ENCODE results near the gene PIP5K1A. TPM values are rescaled to one million over a fixed set of nuclear protein-coding genes. Genes with fewer than 3 reads are reported as not detected.
"Not testable (repeated sequence)": the region's sequence is repeated elsewhere in the genome, so short reads cannot be mapped to it uniquely, and the experiment has no call there.

The PIP5K1A gene
- 64.4 TPM for polyA plus RNA-seq (2012; ENCODE audit: insufficient read depth, insufficient read length)

DNA sequence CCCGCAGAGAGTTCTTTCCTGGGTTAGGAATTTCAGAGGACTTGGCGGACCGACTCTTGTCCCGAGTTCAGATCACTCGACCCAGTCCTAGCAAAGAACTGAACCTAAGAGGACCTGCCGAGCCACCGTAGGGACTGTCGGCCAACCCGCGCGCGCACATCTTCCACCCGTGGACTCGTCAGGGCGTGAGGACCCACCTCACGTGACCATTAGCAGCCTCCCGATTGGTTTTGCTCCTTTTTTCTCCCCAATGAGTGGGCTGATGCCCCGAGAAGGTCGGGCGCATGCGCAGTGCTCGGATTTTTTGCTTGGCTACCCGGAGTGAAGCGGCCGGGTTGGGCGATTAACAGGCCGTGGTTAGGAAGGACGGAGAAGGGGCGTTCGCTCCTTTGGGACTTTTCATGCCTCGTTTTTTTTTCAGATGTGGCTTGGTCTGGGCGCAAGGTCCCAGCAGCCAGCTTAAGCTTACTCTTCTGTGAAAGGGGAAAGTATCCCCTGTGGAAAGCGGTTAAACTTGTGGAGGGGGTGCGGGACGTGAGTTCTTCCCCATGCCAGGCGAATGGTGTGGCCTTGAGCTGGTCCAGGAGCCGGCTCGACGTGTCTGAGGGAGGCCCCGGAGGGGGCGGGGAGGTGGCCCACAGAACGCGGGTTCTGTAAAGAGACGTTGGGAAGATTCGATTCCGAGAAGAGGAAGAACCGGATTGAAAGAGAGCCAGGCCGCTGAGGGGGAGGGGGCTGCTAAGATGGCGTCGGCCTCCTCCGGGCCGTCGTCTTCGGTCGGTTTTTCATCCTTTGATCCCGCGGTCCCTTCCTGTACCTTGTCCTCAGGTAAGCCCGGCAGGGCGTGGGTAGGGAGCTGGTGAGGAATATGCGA lies at the start of gene PIP5K1A:
Gene PIP5K1A, plus strand, starts transcription at position 299 of the 874 bp plus-strand sequence. Its CDS starts 445 bp downstream, at position 744.
- DNase-seq (ENCODE audit: low read depth, low spot score), result peak; percentile 98
- H3K4me3 ChIP-seq (ENCODE audit: low read length), result peak within 1 kb of the TSS; percentile 83

DNA sequence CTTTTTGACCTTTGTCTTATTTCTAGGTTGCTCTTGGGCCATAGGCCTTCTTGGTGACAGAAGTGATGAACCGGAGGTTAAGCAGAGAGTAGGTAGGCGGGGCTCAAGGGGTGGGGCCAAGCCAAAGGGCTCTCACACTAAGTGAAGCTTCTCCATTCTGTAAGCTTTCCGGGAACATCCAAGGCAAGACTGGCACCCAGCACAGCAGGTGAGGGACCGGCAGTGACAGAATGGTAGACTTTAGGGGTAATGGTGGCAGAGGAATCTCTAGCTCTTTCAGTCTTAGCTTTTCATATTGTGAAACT lies 41.9 kb upstream of the PIP5K1A start, which contains the start of gene TNFAIP8L2:
Gene TNFAIP8L2, plus strand, starts transcription at position 135 of the 305 bp plus-strand sequence. CDS start 2,049 bp downstream, outside the sequence.
- peak within 1 kb of the TSS; percentile 40 for H3K4me3 ChIP-seq (ENCODE audit: low read length)
- DNase-seq (ENCODE audit: low read depth, low spot score), result peak; percentile 41

GRCh38 chr1:151157067-151157531 lies 41.3 kb upstream of the PIP5K1A start:
- peak; percentile 81 for DNase-seq (ENCODE audit: low read depth, low spot score)
- peak overlapping the region; percentile 40 for H3K4me3 ChIP-seq (ENCODE audit: low read length)

DNA sequence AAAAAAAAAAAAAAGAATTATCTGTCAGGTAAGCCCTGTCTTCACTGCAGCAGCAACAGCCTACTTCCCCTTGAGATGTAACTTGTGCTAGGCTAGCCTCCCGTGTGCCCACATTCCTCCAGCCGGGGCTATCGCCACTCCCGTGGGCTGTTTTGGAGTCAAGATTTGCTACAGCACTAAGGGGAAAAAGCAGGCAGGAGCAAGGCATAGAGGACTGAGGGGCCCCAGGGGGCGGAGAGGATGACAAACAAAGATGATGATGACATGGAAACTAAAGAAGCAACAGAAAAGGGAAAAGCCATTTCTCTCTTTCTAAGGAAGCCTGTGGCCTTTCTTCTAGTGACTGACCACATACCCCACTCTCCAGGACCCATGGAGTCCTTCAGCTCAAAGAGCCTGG lies 40.0 kb upstream of the PIP5K1A start:
- no peak for DNase-seq (ENCODE audit: low read depth, low spot score)
- no peak overlapping the region for H3K4me3 ChIP-seq (ENCODE audit: low read length)

- DNase-seq (ENCODE audit: low read depth, low spot score), result no peak
- H3K4me3 ChIP-seq (ENCODE audit: low read length), result no peak overlapping the region
These were observed 39.6 kb upstream of the PIP5K1A start for GRCh38 chr1:151158751-151159251.

DNA sequence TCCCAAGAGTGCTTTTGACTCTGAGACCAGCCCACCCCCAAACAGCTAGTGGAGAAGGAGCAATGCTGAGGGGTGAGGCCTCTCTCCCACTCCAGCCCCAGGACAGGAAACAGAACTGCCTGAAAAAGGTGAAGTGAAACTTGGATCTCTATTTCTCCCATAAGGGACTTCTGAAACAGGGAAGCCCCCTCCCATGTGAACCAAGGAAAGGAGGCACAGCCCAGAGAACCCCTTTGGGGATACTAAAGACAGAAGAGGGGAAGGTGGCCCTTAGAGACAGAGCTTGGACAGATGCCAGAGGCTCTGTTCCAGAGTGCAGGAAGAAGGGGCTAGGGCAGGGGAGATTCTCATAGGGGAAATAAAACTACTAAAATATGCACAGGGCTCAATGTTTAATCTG lies 39.0 kb upstream of the PIP5K1A start:
- no peak overlapping the region for H3K4me3 ChIP-seq (ENCODE audit: low read length)
- DNase-seq (ENCODE audit: low read depth, low spot score), result no peak

DNA sequence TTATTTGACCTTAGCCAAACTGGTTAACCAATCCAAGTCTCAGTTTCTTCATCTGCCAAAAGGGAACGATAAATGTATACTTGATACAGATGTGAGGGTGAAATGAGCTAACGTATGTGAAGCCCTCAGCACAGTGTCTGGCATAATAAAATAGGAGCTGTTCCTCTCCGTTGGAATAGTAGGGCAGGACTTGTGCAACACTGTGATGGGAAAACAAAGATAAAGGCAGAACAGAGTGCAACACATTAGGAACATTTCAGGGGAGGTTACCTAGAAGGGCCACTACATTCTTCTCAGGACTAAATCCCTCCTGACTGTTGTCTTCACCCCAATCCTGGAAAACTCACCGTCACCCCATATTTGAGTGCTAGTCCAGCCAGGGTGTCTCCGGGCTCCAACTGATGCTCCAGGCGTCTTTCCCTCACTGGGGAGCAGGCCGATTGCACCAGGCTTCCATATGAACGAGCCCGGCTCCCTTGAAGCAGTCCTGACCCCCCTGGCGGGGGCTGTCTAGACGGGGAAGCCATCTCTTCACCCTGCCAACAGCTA lies 33.5 kb upstream of the PIP5K1A start:
- peak overlapping the region; percentile 99 for H3K4me3 ChIP-seq (ENCODE audit: low read length)
- no peak for DNase-seq (ENCODE audit: low read depth, low spot score)

GRCh38 chr1:151165281-151165737 lies 33.0 kb upstream of the PIP5K1A start:
- H3K4me3 ChIP-seq (ENCODE audit: low read length), result peak overlapping the region; percentile 99
- DNase-seq (ENCODE audit: low read depth, low spot score), result peak; percentile 39

- peak within 1 kb of the TSS; percentile 99 for H3K4me3 ChIP-seq (ENCODE audit: low read length)
- peak; percentile 99 for DNase-seq (ENCODE audit: low read depth, low spot score)
These were observed 32.4 kb upstream of the PIP5K1A start, which contains the start of the genes LYSMD1 and SCNM1 for GRCh38 chr1:151165738-151166504. LYSMD1 (minus strand) TSS chr1:151165902; CDS start chr1:151165258, 644 bp downstream. SCNM1 (plus strand) TSS chr1:151166144; CDS start chr1:151166153, 9 bp downstream.

GRCh38 chr1:151166505-151166956 lies 31.8 kb upstream of the PIP5K1A start:
- no peak for DNase-seq (ENCODE audit: low read depth, low spot score)
- H3K4me3 ChIP-seq (ENCODE audit: low read length), result peak overlapping the region; percentile 99

GRCh38 chr1:151167116-151167515 lies 31.2 kb upstream of the PIP5K1A start:
- no peak for DNase-seq (ENCODE audit: low read depth, low spot score)
- H3K4me3 ChIP-seq (ENCODE audit: low read length), result peak overlapping the region; percentile 99

DNA sequence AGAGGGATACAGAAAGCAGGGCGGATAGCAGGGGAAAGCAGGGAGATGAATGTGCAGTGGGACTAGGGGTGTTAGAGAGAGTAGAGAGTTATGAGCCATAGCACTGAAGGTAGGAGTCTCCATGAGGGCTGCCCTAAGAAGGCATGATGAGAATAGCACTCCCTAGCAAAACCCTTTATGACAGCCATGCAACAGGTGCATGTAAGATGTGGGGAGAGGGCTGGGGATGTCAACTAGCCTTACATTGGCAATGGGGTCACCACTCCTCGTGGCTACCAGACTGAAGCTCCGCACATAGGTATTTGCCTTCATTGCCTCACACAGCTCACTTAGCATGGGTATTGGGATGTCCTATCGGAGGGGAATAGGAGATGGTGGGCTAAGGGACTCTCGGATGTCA lies 27.2 kb upstream of the PIP5K1A start:
- H3K4me3 ChIP-seq (ENCODE audit: low read length), result no peak overlapping the region
- DNase-seq (ENCODE audit: low read depth, low spot score), result no peak

GRCh38 chr1:151175041-151175741 lies 23.2 kb upstream of the PIP5K1A start:
- no peak overlapping the region for H3K4me3 ChIP-seq (ENCODE audit: low read length)
- no peak for DNase-seq (ENCODE audit: low read depth, low spot score)

GRCh38 chr1:151175863-151176262 lies 22.5 kb upstream of the PIP5K1A start, which contains the start of gene TMOD4:
TMOD4 (minus strand) TSS chr1:151175981; CDS start chr1:151174875, 1,106 bp downstream.
- no peak within 1 kb of the TSS for H3K4me3 ChIP-seq (ENCODE audit: low read length)
- no peak for DNase-seq (ENCODE audit: low read depth, low spot score)

GRCh38 chr1:151176514-151177045 lies 21.8 kb upstream of the PIP5K1A start:
- no peak for DNase-seq (ENCODE audit: low read depth, low spot score)
- H3K4me3 ChIP-seq (ENCODE audit: low read length), result no peak overlapping the region

- no peak for DNase-seq (ENCODE audit: low read depth, low spot score)
- H3K4me3 ChIP-seq (ENCODE audit: low read length), result no peak overlapping the region
These were observed 14.1 kb upstream of the PIP5K1A start for GRCh38 chr1:151184211-151184610.

DNA sequence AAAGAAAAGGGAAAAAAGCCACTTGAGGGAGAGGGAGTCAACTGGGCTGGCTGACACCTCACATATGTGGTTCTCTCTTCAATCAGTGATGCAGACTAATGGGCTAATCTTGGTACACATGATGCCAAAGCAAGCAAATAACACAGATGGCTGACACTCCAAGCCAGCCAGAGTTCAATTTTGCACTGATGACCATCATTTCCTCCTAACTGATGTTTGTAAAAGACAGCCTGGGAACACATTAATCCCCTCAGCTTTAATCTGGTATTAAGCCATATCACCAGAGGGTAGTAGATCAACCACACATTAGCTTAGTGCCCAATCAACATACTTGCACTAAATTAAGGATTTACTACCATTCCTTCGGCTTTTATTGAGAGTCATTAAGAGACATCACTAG lies 11.1 kb upstream of the PIP5K1A start:
- DNase-seq (ENCODE audit: low read depth, low spot score), result no peak
- no peak overlapping the region for H3K4me3 ChIP-seq (ENCODE audit: low read length)

DNA sequence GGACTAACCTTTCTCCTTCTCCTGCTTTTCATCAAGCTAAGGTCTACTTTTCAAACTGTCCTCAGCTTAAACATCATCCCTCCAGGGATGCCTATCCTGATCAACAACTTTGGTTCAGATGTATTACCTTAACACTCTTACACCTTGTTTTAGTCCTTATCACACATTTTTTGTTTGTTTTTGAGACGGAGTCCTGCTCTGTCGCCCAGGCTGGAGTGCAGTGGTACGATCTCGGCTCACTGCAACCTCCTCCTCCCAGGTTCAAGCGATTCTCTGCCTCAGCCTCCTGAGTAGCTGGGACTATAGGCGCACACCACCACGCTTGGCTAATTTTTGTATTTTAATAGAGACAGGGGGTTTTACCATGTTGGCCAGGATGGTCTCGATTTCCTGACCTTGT lies 9.7 kb upstream of the PIP5K1A start:
- DNase-seq (ENCODE audit: low read depth, low spot score), result not testable (repeated sequence)
- peak overlapping the region; percentile 78 for H3K4me3 ChIP-seq (ENCODE audit: low read length)
